Fibroblast of skin of left quadriceps (primary cell): ENCODE results near the gene RAB19.
"Not testable (repeated sequence)": the region's sequence is repeated elsewhere in the genome, so short reads cannot be mapped to it uniquely, and the experiment has no call there.

Experiments
- DNase-seq, 2 experiments: peaks; one replicate each; pipeline ENCODE4 v3.0.0-alpha.2; 2013; ENCODE audit warnings: low read depth in 2 of 2

RAB19 gene

DNA sequence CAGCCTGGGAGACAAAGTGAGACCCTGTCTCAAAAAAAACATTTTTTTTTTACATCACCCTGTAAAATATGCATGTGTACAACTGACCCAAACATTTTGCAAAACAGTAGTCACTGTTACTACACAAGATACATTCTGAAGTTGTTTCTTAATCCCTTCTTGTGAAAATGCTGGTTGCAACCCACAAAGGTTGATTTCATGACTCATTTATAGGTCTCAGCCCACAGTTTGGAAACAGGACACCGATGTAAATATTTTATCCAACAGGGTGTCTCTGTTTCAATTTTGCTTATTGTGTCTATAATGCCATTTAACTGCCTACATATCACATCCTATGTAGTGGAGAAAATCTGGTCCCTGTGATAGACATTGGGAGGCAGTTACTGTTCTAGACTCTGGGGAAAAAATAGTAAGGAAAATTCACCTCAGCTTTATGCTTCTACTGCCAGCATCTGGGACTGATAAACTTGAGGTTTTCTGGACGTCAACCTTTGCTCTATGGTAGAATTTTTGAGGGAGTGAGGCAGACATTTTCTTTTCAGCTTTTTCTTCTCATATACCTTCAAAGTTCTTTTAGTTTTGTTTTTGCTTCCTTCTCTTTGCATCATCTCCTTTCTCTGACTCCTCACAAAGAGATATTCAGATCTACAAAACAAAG lies 1.6 kb upstream of the RAB19 start:
- peak; percentile 34 to 39 for DNase-seq

DNA sequence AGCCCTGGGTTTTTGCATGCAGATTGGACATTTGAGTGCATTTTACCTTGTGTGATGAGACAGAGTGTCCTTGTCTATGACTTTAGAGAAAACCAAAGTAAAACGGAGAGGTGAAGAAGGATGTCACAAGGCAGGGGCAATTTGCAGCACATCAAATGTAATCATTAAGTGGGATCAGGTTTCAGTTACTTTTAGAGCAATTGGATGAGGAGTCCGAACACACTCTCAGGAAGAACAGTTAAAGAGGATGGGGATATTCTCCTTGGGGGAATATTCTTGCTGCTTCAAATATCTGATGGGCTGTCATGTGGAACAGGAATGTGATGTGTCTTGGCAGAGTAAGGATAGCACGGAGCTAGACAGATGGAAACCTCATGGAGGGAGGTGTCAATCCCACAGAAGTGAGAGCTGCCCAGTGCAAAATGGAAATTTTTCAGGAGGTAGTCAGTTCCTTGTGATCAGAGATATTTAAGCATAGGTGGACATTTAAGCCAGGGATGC lies 757 bp downstream of the RAB19 start:
- DNase-seq = no peak

DNA sequence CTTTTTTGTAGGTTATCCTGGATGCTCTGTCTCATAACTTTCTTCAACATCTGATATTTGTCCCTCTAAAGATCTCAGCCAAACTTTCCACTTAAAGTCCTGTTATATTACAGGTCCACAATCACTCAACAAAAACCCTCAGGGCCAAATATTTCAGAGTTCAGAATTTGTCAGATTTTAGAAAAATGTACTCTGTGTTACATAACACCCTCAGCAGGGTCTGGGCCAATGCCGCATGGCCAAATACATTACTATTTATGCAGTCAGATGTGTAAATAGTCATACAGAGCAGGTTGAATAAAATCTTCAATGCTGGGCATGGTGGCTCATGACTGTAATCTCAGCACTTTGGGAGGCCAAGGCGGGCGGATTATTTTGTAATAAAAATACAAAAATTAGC lies 11.5 kb downstream of the RAB19 start:
- DNase-seq = no peak

DNA sequence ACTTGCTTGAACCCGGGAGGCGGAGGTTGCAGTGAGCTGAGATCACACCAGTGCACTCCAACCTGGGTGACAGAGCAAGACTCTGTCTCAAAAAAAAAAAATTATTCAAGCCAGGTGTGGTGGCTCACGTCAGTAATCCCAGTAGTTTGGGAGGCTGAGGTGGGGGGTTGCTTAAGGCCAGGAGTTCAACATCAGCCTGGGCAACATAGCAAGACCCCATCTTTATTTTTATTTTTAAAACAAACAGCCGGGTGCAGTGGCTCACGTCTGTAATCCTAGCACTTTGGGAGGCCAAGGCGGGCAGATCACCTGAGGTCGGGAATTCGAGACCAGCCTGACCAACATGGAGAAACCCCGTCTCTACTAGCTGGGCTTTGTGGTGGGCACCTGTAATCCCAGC lies 12.0 kb downstream of the RAB19 start:
- not testable (repeated sequence) for DNase-seq

DNA sequence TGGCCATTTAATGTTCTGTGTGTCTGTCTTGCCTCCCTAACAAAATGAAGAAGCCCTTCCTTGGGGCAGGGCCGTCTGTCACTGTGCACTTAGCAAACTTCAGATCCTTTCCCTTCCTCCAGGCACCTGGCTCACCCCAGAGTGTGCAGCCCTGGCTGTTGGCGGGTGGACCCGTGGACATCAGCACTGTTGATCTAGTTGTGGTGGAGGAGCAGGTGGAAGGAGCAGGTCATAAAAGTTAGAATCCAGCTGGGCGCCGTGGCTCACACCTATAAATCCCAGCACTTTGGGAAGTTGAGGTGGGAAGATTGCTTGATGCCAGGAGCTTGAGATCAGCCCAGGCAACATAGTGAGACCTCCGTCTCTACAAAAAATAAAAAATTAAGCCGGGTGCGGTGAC lies 12.7 kb downstream of the RAB19 start:
- no peak for DNase-seq

DNA sequence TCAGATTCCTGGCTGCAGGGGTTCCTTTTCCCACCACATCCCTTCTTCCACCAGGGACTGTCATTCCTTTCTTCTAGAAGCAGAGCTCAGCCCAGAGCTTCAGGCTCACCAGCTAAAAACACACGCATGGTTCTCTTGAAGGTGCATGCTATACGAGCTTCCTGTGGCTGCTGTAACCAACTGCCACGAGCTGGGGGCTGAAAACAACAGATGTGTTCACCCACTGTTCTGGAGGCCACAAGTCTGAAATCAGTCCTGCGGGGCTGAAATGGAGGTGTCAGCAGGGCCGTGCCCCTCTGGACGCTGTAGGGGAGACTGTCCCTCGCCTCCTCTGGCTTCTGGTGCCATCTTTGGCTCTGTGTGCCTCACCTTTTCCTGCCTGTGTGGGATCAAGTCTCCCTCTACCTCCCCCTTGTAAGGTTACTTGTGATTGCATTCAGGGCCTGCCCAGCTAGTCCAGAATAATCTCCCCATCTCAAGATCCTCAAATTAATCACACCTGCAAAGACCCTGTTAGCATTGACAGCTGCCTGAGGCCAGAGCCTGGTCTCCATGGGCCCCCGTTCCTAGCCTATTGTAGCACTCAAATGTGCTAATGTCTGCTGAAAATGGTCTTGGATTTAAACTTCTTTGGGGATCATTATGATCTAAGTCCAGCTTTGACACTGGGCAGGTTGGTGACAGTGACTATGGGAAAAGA lies 13.7 kb downstream of the RAB19 start:
- no peak for DNase-seq

DNA sequence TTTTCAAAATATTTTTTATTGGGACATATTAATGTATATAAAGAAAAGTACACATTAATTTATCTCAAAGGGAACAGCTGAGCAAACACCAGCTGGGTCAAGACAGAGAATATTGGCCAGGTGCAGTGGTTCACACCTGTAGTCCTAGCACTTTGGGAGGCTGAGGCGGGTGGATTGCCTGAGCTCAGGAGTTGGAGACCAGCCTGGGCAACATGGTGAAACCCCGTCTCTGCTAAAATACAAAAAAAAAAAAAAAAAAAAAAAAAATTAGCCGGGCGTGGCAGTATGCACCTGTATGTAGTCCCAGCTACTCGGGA lies 14.3 kb downstream of the RAB19 start:
- not testable (repeated sequence) for DNase-seq

DNA sequence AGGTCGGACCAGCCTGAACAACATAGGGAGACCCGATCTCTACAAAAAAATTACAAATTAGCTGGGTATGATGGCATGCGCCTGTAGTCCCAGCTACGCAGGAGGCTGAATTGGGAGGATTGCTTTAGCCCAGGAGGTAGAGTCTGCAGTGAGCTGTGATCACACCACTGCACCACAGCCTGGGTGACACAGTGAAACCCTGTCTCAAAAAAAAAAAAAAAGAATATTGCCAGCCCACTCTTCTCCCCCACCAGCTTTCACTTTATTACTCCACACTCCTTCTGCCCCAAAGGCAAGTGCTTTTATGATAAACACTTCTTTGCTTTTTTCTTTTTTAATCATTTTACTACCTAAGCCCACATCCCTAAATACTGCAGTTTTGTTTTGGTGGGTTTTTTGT lies 14.8 kb downstream of the RAB19 start:
- DNase-seq = no peak

DNA sequence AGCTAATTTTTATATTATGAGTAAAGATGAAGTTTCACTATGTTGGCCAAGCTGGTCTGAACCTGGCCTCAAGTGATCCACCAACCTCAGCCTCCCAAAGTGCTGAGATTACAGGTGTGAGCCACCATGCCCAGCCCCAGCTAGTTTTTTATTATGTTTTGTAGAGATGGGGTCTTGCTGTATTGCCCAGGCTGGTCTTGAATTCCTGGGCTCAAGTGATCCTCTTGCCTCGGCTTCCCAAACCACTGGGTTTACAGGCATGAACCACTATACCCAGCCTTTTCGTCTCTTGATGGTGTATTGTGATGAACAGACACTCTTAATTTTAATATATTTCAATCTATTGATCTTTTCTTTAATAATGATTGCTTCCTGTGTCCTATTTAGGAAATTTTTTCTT lies 17.7 kb downstream of the RAB19 start:
- DNase-seq = no peak

DNA sequence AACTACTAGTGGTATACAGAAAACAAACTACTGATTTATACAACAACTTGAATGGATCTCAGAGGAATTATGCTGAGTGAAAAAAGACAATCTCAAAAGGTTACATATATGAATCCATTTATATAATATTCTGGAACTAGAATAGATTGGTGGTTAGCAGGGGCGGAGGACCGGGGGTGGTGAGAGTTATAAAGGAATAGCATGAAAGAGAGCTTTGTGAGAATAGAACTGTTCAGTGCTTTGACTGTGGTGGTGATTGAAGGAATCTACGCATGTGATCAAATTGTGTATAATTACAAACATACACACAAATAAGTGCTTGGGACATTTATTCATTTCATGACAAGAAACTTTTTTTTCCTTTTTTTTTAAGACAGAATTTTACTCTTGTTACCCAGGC lies 19.6 kb downstream of the RAB19 start:
- DNase-seq = no peak

DNA sequence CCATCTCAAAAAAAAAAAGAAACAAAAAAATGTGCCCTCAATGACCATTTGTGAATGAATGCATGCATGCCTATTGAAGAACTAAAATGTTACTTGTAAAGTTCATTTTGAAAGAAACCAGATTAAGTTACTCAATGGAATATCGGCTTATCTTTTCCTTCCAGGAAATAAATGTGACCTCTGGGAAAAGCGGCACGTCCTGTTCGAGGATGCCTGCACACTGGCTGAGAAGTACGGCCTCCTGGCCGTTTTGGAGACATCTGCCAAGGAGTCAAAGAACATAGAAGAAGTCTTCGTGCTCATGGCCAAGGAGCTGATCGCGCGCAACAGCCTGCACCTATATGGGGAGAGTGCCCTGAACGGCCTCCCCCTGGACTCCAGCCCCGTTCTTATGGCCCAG lies 21.9 kb downstream of the RAB19 start:
- DNase-seq = no peak

DNA sequence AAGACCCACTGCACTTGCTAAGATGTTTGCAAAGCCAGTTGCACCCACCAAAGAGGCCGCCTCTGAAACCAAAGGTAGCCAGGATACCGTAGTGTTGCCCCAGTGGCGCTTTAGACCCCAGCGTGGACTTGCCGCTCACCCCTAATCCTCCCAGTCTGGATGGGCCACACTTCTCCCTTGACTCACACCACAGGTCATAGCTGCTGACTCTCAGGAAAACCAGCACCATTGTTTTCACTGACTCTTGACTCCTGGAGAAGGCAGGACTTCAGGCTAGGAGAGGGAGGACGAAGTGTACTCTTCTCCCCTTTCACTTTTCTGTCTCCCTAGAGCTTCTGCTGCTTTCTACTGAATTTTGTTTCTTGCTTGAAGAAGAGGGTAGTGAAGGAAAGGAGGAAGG lies 22.3 kb downstream of the RAB19 start:
- no peak for DNase-seq

DNA sequence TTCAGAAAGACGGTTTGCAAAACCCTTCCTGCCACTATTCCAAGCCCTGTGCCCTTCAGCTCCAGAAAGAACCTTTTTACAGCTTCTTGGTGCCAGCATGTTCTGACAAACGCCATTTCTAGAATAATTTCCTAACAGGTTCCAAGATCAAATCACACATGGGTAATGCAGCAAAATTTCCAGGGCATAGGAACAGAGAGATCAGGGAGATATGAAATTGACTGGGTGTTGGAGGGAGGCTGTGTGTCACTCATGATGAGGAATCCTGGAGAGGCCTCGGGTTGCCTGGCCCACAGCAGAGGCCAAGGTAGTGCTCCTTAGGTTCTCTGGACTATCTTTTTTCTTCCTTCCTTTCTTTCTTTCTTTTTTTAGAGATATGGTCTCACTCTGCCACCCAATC lies 29.5 kb downstream of the RAB19 start:
- DNase-seq = no peak

DNA sequence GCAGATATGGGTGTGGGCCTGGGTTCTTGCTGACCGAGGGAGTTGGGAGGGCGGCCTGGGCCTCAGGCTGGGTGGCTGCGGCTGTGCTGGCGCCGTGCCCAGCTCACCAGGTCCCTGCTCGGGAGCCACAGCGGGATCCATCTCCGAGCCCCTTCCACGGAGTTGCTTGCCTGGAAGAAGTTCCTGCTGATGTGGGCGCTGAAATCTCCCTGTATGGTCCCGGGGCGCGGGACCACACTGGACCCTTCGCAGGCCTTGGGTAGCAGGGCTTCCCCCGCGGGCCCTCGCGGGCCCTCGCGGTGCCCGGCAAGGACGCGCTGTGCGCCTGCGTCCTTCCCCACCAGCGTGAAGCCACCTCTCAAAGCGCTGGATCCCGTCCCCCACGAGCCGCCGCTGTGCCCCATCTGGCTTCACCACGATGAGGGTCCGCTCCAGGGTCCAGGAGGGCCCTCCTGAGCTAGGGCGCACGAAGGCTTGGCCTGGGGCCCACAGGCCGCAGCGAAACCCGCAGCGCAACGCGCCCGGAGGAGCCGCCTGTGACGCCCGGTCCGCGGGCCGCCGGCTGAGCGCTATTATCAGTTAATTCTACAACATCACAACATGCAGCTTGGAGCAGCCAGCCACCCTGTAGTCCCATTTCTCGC lies 31.5 kb downstream of the RAB19 start:
- no peak for DNase-seq

DNA sequence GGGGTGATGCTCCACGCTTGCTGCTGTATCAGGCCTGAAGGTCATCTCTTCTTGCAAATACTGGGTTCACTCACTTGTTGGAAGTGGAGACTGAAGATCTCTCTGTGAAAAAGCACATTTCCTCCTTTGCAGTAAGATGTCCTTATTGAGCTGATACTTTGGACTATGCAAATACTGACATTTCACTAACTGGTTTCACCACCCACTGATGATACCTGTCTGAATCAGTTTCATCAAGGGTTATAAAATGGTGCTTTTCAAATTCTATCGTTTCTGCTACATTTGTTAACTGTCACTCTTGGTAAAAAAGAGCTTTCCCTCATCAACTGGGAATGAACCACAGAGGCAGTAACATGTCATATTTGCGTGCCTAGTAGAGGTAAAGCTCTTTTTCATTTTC lies 35.5 kb downstream of the RAB19 start:
- no peak for DNase-seq

DNA sequence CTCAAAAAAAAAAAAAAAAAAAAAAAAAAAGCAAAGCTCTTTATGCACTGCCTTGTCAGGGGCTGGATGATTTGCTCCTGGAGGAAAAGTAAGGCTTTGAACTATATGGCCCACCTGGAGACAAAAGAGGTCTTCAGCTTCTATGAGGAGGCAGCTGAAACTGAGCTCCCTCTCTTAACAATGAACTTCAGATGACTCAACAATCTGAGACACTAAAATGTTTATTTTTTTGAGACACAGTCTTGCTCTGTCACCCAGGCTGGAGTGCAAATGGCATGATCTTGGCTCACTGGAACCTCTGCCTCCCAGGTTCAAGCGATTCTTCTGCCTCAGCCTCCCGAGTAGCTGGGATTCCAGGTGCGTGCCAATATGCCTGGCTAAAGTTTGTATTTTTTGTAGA lies 36.7 kb downstream of the RAB19 start:
- DNase-seq = no peak

DNA sequence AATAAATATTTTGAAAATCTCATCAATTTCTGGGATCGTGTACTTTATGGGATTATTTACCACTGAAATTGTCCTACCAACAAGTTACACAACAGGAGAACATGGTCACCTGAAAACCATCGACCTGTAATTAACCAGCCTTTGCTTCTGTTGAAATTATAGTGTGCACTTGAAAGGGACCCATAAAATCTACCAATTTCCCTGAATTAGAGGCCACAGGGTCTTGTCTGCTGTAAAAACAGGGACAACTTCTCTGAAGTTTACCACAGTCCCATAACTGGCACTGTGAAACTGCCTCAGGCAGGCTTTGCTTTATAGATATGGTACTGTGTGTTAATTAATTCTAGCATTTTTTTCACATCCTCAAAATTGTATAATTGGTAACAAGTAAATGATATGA lies 37.7 kb downstream of the RAB19 start:
- DNase-seq = no peak

DNA sequence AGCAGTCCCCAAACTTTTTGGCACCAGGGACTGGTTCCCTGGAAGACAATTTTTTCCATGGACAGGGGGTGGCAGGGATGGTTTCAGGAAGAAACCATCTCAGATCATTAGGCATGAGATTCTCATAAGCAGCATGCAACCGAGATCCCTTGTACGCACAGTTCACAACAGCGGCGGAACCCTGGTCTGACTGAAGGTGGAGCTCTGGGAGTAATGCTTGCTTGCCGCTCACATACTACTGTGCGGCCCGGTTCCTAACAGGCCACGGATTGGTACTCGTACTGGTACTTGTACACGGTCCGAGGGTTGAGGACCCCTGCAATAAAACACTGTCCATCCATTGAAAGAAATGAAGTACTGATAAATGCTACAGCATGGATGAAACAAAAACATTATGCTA lies 42.6 kb downstream of the RAB19 start:
- no peak for DNase-seq

DNA sequence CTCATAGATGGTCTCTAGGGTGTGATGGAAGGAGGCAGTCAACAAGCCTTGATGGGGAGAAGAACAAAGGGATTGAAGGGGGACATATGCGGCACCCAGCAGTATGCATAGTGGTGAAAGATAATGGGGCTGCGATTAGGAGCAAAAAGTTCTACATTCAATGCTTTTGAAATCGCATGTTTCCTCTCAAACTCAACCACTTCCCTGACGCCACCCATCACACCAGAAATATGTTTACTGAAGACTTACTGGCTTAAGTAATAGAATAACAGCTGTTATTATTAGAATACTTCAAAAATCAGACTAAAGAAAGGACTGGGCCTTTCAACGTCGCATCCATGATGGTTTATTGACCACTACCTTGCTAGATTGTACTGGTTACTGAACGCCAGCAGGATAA lies 44.0 kb downstream of the RAB19 start:
- DNase-seq = no peak

DNA sequence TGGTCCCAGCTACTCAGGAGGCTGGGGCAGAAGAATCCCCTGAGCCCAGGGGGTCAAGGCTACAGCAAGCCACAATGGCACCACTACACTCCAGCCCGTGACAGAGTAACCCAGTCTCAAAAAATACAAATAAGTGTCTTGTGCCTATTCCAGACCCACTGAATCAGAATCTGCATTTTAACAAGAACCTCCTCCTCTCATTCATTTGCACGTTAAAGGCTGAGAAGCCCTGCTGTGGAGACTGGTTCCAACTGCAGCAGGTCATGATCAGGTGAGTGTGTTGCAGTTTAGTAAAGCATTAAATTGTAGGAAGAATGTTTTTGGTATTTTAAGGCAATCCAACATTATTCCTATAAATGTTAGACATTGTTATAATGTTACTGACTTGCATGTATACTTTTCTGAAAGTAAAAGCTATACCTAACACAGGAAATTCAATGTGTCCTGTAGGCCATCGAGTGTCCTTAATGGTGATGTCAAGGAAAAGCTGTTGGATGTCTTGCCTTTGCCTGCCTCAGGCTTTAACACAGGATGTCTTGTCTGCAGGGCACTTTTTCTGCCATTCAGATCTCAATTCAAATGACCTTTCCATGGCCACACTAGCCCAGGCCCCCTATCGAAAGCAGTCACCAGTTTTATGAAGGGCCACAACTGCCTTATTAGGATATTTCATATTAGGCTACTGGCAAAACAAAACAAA lies 45.1 kb downstream of the RAB19 start:
- no peak for DNase-seq

DNA sequence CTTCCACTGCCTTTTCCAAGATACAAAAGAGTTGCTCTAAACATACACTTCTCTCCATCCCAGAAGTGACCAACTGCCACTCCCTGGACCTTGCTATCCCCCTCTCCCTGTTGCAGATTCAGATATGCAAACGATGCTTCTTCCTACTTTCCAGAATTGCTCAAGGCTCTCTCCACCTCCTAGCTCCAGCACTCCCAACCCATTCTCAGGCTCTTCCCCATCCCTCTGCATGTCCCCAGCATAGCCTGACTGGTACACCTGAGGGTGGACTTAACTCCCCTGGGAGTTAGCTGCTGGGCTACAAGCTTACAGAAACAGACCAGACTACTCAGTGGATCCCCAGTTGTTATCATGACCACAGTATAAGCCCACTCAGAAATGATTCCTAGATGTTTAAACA lies 47.9 kb downstream of the RAB19 start:
- no peak for DNase-seq

DNA sequence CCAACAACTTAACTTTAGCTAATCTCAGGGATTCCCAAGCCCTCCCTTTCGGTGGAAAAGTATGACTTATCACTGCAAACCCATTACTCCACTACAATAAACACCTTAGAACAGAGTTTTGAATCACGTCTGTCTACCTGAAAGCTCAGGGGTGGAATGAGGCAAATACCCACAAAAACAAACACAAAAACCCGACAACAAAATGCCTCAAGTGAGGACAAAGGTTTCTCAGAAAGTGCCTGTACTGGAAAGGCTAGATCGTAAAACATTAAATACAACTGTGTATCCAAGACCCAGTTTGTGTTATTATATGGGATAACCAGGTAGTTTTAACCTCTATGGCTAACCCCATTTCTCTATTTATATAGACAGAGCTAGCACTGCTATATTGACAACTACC lies 49.4 kb downstream of the RAB19 start:
- DNase-seq = no peak
